Activated CD4-positive, CD25-positive, alpha-beta regulatory T cell (primary cell): Measurements from ENCODE around the gene IRF3.

ENCODE experiments used
- DNase-seq, 4 experiments: peaks; one replicate each; lab custom pipeline; 2025; lab: John Stamatoyannopoulos, UW

Gene IRF3, protein sequence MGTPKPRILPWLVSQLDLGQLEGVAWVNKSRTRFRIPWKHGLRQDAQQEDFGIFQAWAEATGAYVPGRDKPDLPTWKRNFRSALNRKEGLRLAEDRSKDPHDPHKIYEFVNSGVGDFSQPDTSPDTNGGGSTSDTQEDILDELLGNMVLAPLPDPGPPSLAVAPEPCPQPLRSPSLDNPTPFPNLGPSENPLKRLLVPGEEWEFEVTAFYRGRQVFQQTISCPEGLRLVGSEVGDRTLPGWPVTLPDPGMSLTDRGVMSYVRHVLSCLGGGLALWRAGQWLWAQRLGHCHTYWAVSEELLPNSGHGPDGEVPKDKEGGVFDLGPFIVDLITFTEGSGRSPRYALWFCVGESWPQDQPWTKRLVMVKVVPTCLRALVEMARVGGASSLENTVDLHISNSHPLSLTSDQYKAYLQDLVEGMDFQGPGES

DNA sequence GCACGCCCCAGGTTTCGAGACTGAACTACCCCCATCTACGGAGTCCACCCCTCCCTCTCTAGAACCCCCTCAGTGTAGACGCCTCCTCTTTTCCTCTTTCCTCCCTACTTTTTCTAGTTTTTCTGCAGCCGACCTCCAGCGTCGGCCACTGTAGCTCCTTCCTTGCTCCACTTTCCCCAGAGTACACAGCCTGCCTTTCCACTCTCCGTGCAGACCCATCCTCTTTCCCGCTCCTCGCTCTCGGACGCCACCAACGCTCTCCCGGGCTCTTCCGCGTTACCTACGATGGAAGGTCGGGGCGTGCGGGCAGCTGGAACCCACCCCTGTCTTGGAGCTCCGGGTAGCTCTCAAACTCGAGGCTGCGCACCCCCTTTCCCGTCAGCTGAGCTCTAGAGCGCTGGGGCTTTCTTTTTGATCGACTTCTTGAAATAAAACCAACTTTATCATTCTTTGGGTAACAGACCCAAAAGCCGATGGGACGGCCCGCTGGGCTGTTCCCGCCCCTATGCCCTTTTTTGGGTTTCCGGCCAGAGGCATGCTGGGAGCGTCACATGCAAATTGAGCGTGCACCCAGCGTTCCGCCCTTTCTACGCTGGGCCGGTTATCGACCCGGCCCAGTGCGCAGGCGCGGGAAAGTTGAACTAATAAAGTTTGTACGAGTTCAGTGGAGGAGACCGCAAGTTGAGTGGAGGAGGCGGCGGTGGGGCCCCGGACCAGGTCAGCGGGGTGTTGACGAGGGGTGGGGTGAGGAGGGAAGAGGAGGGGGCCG lies at the start of gene IRF3, which contains the start of gene BCL2L12:
Gene IRF3, minus strand, starts transcription at position 507 of the 769 bp plus-strand sequence. CDS start 1,019 bp downstream, outside the sequence.
Gene BCL2L12, plus strand, starts transcription at position 583 of the 769 bp plus-strand sequence. CDS start 760 bp downstream, outside the sequence.
- DNase-seq, result peak; percentile 97 to 99 (median 99)

DNA sequence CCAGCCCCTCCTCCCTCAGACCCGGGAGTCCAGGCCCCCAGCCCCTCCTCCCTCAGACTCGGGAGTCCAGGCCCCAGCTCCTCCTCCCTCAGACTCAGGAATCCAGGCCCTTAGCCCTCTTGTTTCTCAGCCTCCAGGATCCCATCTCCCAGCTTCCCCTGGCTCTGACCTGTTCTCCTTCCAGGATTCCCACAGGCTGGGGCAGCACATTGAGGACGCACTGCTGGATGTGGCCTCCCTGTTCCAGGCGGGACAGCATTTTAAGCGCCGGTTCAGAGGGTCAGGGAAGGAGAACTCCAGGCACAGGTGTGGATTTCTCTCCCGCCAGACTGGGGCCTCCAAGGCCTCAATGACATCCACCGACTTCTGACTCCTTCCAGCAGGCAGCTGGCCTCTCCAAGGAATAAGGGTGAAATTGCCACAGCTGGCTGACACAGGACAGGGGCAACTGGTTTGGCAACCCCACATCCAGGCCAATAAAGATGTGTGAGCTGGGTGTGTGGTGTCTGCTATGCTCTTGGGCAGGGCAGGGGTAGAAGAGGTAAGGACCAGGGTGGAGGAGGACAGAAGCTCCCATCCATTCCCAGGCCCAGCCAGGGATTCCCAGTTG lies 47.7 kb upstream of the IRF3 start:
- no peak for DNase-seq

DNA sequence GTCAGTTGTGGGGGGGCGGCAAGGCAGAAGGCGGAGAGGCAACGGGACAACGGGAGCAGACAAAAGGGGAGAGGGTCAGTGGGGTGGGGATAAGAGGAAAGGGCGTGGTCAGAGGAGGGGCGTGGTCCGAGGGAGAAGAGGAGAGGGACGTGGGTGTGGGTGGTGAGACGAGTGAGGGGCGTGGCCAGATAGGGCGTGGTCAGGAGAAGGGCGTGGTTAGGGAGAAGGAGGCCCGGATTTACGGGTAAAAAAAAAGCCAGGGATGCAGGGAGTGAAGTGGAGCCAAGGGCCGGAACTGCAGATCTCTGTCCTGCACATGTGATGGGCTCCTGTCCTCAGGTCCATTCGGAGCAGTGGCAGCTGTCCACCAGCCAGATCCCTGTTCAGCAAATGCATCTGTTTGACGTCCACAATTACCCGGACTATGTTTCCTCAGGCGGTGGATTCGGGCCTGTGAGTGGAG lies 46.8 kb upstream of the IRF3 start:
- no peak for DNase-seq

DNA sequence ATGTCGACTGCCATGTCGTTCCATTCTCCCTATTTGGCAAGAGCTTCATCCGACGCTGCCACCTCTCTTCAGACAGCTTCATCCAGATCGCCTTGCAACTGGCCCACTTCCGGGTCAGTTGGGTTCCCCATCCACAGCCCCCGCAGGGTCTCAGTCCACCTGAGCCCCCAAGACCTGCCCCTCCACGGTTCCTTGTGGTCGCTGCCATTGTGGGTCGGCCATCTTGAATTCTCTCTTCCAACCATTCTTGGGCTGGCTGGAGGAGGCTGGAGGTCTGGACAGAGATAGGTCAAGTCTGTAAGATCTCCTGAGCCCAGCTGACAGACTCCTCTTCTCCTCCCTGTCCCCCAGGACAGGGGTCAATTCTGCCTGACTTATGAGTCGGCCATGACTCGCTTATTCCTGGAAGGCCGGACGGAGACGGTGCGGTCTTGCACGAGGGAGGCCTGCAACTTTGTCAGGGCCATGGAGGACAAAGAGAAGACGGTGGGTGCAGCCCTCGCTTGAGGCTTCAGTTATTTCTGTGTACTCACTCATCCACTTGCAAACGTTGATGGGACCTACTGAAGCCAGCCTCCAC lies 44.8 kb upstream of the IRF3 start:
- DNase-seq, result no peak

DNA sequence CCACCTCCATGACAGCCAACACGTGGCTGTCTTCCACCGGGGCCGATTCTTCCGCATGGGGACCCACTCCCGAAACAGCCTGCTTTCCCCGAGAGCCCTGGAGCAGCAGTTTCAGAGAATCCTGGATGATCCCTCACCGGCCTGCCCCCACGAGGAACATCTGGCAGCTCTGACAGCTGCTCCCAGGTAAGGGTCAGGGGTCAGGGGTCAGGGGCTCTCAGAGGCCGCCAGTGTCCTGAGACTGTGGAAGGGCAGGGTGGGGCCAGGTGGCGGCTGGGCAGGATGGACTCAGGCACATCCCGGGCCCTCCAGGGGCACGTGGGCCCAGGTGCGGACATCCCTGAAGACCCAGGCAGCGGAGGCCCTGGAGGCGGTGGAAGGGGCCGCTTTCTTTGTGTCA lies 40.3 kb upstream of the IRF3 start:
- no peak for DNase-seq

DNA sequence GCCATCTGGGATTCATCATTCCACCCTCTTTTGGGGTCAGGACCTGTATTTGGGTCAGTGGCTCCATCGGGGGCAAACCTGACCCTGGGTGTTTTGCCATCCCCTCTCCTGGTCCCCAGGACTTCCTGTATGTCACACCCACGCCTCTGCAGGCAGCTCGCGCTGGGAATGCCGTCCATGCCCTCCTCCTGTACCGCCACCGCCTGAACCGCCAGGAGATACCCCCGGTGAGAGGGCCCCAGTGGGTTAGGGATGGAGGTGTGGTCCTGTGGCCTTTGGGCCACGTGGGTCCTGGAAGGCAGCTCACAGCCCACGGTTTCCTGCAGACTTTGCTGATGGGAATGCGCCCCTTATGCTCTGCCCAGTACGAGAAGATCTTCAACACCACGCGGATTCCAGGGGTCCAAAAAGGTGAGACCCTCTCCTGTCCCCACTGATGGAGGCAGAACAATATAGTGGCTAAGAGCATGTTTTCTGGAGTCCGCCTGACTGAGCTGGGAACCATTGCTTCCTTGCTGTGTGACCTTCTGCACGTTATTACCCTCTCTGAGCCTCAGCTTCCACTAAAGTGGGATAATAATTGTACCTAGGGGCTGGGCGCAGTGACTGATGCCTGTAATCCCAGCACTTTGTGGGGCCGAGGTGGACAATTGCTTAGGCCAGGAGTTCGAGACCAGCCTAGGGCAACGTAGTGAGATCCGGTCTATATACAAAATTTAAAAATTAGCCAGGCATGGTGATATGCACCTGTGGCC lies 39.4 kb upstream of the IRF3 start:
- DNase-seq, result no peak

DNA sequence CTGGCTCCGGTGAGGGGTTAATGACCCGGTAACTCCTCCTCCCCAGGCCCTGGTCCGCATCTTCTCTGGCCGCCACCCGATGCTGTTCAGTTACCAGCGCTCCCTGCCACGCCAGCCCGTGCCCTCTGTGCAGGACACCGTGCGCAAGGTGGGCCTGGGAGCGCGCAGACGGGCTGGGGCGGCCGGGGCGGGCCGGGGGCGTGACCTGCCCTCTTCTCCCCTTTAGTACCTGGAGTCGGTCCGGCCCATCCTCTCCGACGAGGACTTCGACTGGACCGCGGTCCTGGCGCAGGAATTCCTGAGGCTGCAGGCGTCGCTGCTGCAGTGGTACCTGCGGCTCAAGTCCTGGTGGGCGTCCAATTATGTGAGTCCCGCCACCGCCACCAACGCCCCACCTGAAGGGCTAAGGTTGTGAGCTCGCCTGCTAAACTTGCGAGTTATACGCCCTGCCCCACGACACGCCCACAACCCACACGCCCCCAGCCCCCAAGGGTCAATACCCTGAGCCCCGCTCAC lies 35.7 kb upstream of the IRF3 start:
- DNase-seq, result no peak

DNA sequence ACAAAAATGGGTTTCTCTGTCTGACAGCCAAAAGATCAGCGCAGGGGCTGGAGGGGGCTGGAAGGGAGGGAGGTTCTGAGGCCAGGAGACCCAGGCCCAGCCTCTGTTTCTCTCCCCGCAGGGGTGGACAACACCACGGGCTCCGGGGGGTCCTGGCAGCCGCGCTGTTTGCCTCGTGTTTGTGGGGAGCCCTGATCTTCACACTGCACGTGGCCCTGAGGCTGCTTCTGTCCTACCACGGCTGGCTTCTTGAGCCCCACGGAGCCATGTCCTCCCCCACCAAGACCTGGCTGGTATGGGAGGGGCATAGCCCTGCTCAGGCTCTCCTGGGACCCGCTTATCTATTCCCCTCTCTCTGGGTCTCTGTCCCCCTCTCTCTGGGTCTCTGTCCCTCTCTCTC lies 34.9 kb upstream of the IRF3 start:
- DNase-seq, result no peak

DNA sequence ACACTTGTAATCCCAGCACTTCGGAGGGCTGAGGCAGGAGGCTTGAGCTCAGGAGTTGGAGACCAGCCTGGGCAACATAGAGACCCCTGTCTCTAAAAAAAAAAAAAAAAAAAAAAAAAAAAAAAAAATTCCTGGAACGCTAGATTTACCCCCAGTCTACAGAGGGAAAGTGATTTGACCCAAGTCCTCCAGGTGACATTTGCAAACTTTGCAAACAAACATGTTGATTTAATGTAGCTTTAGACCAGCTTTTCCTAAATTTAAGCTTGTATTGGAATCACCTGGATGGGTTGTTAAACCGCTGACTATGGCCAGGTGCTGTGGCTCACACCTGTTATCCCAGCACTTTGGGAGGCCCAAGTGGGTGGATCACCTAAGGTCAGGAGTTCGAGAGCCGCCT lies 33.7 kb upstream of the IRF3 start:
- no peak for DNase-seq

DNA sequence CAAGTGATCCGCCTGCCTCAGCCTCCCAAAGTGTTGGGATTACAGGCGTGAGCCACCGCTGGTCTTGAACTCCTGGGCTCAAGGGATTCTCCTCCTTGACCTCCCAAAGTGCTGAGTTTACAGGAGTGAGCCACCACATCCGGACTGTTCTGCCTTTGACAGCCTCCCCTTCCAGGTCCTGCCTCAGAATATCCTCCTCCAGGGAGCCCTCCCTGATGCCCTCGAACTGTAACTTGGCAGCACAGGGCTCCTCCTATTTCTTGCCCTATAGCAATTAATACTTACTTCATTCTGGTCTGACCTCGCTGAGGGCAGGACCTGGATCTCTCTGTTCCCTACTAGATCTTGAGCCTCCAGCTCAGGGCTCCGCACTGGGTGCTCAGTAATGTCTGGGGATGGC lies 31.2 kb upstream of the IRF3 start:
- no peak for DNase-seq

DNA sequence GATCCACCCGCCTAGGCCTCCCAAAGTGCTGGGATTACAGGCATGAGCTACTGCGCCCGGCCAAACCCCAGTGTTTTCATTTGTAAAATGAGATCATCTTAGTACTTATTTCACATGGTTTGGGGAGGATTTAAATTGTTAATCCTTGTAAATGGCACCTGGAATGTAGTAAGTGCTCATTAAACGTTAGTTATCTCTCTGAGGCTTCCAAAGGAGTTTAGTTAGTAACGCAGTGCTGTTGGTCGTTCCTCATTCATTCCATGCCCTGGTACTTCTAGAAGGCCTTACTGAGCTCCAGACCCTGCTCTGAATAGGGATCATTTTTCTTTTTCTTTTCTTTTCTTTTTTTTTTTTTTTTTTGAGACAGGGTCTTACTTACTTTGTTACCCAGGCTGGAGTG lies 30.5 kb upstream of the IRF3 start:
- no peak for DNase-seq

DNA sequence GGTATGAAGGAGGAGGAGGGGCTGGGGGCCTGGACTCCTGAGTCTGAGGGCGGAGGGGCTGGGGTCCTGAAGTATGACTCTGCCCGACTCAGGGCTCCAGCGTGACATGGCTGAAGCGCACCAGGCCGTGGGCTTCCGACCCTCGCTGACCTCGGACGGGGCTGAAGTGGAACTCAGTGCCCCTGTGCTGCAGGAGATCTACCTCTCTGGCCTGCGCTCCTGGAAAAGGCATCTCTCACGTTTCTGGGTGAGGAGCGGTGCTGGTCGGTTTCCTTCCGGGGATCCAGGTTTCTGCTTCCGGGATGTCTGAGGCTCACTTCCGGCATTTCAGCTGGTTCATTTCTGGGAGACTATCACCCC lies 26.5 kb upstream of the IRF3 start:
- DNase-seq, result no peak

DNA sequence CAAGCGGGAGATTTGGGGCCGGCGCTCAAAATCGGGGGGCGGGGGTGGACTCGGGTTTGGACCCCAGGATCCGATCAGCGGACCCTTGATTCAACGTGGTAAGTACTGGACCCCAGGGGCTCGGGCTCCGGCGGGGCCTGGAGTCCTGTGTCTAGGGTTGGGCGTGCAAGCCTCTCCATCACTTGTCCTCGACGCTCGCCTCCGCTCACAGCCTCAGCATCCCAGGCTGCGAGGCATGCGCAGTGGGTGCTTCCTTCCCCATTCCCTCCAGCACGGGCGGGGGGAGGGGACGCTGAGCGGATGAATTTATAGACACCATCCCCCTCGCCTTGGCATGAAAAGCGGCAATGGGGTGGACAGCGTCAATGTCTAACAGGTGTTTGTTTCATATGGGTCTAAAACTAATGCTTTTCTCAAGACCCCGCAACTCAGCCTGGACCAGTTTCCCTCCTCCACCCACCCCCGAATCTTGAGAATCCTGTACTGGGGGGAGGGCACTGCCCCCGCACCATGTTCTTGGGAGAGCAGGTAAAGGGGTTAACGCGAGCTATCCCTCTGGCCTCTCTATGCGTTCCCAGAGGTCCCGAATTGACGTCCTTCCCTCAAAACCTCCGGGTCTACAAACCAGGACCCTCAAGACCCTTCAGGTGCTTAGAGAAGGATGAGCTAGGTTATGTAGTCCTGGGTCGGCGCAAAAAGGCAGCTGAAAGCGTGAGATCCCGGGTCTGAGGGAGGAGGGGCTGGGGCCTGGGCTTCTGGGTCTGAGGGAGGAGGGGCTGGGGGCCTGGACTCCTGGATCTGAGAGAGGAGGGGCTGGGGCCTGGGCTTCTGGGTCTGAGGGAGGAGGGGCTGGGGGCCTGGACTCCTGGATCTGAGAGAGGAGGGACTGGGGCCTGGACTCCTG lies 25.8 kb upstream of the IRF3 start:
- DNase-seq, result no peak

DNA sequence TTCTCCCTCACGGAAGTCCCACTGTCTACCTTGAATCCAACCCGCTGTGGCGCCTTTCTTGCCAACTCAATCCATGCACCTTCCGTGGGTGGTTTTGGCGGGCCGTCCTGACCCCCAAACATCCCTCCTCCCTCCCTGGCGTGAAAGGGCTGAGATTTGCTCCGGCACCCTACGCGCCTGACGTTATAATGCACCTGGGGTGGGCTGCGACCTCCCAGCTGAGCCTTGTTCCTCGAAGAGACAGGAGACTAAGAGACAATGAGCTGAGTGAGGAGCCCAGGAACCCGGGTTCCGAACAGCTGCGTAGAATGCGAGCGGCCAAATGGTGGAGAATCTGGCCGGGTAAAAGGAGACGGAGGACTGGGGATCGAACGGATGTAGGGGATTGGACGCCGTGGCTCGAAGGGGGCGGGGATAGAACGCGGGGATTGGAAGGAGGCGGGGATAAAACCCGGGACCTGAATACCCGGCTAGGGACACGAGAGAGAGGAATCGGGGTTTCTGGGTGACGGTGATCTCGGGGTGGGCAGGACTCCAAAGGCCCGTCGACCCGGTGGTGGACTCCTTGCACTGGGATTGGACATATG lies 25.1 kb upstream of the IRF3 start, which contains the start of gene CPT1C:
Gene CPT1C, plus strand, starts transcription at position 461 of the 587 bp plus-strand sequence. CDS start 1,137 bp downstream, outside the sequence.
- DNase-seq, result peak in 1 of 4 experiments; percentile 27

DNA sequence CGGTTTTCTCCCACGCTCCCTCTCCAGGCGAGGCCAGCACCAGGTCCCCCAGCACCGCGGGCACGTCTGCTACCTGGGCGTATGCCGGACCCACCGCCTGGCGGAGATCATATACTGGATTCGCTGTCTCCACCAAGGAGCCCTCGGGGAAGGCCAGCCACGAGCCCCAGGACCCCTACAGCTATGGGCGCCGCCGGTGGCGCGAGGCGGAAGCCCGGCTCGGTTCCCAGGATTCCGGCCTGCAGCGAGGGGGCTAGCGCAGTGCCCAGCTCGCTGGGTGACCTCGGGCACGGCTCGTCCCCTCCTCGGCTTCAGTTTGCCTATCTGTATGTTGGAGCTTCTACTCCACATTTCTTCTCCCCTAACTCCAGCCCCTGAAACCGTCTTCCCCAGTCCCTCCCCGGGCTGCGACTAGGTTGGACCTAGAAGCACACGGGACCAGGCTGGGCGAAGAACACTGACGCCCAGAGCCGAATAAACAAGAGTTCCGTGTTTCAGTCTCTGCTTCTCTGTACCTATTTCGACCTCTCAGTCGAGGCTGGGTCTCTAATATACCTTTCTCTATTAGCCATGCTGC lies 24.5 kb upstream of the IRF3 start:
- DNase-seq, result no peak

DNA sequence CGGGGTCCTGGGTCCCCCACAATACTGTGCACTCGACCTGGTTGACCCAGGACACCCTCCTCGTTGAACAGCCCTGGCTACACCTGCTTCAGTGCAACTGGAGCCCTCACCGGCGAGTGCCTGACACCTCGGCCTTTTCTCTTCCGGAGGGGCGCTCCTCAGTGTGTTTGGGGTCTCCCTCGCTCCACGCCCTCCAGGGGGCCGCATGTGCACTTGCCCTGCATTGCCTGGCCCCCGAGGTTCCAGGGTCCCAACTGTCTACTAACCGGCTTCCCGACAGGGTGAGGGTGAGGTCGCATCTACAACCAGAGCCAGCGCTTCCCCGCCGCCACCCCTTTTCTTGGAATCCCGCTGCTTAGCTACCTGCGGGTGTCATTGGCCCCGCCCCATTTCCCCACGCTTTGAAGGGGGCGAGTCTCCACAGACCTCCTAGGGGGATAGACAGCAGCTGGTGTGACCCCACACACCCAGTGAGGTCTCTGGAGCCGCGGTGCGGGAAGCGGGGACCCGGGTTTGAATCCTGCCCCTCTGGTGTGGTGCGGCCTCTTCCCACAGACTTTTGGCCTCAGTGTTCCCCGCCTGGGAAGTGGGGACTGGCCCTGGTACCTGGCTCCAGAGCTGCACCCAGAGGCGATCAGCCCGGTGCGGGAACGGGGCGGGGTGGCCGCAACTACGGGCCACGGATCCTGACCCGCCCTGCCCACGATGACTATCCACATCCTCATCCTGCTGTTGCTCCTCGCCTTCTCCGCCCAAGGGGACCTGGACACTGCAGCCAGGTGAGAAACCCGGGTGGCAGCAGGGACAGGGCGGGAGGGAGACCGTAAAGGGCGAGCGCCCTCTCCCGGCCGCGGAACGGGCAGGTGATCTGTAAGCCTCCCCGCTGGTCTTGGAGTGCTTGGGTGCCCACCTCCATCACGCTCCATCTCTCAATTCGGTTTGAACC lies 23.7 kb upstream of the IRF3 start, which contains the start of gene ADM5:
Gene ADM5, plus strand, starts transcription at position 462 of the 946 bp plus-strand sequence. Its CDS starts 244 bp downstream, at position 706.
- peak in 1 of 4 experiments; percentile 22 for DNase-seq

DNA sequence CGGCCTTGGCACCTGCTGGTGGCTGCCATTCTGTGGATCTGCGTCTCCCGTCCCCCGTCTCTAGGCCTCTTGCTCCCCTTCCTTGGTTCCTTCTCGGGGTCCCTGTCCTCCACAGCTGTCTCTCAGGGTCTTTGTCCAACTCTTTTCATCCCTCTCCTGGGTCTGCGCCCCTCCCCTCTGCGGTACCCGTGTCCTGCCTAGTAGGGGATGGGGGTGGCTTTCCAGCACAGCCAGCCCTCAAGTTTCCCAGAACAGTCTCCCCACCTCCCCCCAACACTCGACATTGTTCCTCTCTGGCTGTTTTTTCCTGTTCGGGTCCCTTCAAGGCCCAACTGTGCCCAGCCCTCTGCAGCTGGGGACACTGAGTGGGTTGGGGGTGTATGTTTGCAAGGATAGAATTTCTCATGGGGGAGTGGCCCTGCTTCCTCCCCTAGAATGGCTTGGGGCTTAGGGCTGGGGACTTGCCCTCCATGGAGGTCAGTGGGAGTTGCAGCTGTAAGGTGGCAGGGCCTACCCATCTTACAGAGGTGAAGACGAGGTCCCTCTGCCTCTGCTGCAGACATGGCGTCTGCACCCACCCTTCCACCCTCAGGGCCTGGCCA lies 23.0 kb upstream of the IRF3 start:
- no peak for DNase-seq
